ENCODE measurements around the gene RPLP1.

Gene RPLP1

DNA sequence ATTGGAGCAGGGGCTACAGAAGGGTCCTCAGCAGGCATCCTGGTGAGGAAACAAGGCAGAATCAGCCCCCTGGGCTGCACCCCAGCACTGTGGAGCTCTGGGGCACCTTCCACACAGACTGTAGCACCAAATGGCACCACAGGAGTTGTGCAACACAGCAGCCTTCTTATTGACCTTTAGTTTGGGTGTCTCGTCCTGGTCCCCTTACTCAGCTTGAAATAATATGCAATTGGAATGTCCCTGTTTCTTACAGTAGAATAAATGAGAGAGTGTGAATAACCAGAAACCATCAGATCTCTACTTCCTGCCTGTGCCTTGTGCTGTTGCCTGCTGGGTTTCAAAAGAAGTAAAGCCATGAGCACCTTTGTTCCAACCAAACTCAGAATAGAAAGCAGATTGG lies 44.5 kb downstream of the RPLP1 start:
- no peak for DNase-seq
- Histone ChIP-seq H3K4me1 (no peaks in the 10 kb centered on the region), H3K4me3 (no peak overlapping the region), H3K9me3 (no peaks in the 10 kb centered on the region), H3K27me3 (no peaks in the 10 kb centered on the region), H3K36me3 (no peaks in the 10 kb centered on the region), H3K27ac (no peak overlapping the region)
- TF ChIP-seq, protein P1, sequence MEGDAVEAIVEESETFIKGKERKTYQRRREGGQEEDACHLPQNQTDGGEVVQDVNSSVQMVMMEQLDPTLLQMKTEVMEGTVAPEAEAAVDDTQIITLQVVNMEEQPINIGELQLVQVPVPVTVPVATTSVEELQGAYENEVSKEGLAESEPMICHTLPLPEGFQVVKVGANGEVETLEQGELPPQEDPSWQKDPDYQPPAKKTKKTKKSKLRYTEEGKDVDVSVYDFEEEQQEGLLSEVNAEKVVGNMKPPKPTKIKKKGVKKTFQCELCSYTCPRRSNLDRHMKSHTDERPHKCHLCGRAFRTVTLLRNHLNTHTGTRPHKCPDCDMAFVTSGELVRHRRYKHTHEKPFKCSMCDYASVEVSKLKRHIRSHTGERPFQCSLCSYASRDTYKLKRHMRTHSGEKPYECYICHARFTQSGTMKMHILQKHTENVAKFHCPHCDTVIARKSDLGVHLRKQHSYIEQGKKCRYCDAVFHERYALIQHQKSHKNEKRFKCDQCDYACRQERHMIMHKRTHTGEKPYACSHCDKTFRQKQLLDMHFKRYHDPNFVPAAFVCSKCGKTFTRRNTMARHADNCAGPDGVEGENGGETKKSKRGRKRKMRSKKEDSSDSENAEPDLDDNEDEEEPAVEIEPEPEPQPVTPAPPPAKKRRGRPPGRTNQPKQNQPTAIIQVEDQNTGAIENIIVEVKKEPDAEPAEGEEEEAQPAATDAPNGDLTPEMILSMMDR (IDR thresholded peaks at IDR 0.05) = no peak
- intact Hi-C loops (cut with DNase I; ENCODE audit: low total_unique reads) = no loop called here

DNA sequence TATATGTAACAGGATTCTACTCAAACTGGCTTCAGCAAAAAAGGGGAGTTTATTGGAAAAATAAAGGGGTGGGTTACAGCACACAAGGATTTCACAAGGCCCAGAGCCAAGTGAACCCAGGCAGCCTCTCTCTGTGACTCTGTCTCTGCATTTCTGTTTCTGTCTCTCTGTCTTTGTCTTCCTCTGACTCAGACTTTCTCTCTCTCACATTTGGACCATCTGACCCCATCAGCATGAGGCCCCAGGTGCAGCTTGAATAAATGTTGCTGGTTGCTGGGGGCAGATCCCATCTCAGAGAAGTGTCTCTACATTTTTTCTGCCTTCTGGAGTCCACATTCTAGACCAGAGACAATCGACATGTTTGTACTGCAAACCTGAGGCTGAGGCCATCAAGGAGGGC lies 45.0 kb downstream of the RPLP1 start:
- H3K36me3 ChIP-seq = no peaks in the 10 kb centered on the region

GRCh38 chr15:69498282-69498681 lies 45.7 kb downstream of the RPLP1 start:
- TF ChIP-seq, protein P1 (IDR thresholded peaks at IDR 0.05) = no peak
- Histone ChIP-seq H3K36me3 (no peaks in the 10 kb centered on the region), H3K27me3 (no peaks in the 10 kb centered on the region), H3K9me3 (no peaks in the 10 kb centered on the region), H3K4me3 (no peak overlapping the region), H3K4me1 (no peaks in the 10 kb centered on the region), H3K27ac (no peak overlapping the region)
- no peak for DNase-seq
- intact Hi-C loops (cut with DNase I; ENCODE audit: low total_unique reads) = no loop called here

More for the DNA sequence above, 45.0 kb downstream of the RPLP1 start:
- no peaks in the 10 kb centered on the region for H3K27me3 ChIP-seq
- DNase-seq = no peak
- H3K9me3 ChIP-seq = no peaks in the 10 kb centered on the region
- H3K4me3 ChIP-seq = no peak overlapping the region
- no peaks in the 10 kb centered on the region for H3K4me1 ChIP-seq
- TF ChIP-seq, protein P1 (IDR thresholded peaks at IDR 0.05) = no peak
- H3K27ac ChIP-seq = no peak overlapping the region
- intact Hi-C loops (cut with DNase I; ENCODE audit: low total_unique reads) = no loop called here

DNA sequence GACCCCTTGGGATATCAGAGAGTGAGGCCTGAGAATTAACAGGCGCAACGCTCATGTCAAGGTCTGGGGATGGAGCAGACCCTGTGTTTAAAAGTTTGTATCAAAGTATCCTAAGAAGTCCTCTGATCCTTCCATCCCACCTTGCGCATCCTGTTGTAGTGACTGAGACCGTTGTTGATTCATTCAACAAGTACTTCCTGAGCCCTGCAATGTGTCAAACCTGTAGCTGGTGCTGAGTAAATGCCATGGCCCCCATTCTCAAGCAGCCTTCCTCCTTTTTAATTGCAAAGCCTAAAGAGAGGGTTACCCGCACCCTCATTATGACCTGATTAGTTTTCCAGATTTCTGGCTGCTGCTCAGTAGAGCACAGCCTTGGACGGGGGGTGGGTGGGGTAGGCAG lies 46.4 kb downstream of the RPLP1 start:
- TF ChIP-seq, protein P1 (IDR thresholded peaks at IDR 0.05) = no peak
- intact Hi-C loops (cut with DNase I; ENCODE audit: low total_unique reads) = no loop called here

GRCh38 chr15:69499521-69500211 lies 47.0 kb downstream of the RPLP1 start:
- no peaks in the 10 kb centered on the region for H3K4me1 ChIP-seq
- H3K36me3 ChIP-seq = no peaks in the 10 kb centered on the region
- TF ChIP-seq, protein P1 (IDR thresholded peaks at IDR 0.05) = no peak
- H3K27ac ChIP-seq = no peak overlapping the region
- DNase-seq = no peak
- intact Hi-C loops (cut with DNase I; ENCODE audit: low total_unique reads) = no loop called here
- H3K27me3 ChIP-seq = no peaks in the 10 kb centered on the region
- H3K9me3 ChIP-seq = no peaks in the 10 kb centered on the region
- no peak overlapping the region for H3K4me3 ChIP-seq

More for the DNA sequence above, 46.4 kb downstream of the RPLP1 start:
- no peaks in the 10 kb centered on the region for H3K4me1 ChIP-seq
- no peak for DNase-seq
- H3K9me3 ChIP-seq = no peaks in the 10 kb centered on the region
- H3K4me3 ChIP-seq = no peak overlapping the region
- no peaks in the 10 kb centered on the region for H3K36me3 ChIP-seq
- no peaks in the 10 kb centered on the region for H3K27me3 ChIP-seq
- H3K27ac ChIP-seq = no peak overlapping the region

DNA sequence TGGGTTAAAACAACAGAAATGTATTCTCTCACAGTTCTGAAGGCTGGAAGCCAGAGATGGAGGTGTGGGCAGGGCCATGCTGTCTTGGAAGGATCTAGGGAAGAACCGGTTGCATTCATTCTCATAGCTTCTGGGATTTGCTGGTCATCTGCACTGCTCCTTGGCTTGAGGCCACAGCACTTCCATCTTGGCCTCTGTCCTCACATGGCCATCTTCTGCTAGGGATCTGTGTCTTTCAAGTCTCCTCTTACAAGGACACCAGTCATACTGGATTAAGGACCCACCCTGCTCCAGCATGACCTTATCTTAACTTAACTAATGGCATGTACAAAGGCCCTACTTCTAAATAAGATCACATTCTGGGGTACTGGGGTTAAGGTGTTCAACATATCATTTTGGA lies 47.7 kb downstream of the RPLP1 start:
- H3K9me3 ChIP-seq = no peaks in the 10 kb centered on the region
- H3K4me3 ChIP-seq = no peak overlapping the region
- no peaks in the 10 kb centered on the region for H3K27me3 ChIP-seq
- no peaks in the 10 kb centered on the region for H3K36me3 ChIP-seq
- intact Hi-C loops (cut with DNase I; ENCODE audit: low total_unique reads) = no loop called here
- DNase-seq = no peak
- H3K27ac ChIP-seq = no peak overlapping the region
- H3K4me1 ChIP-seq = no peaks in the 10 kb centered on the region
- TF ChIP-seq, protein P1 (IDR thresholded peaks at IDR 0.05) = no peak

All from tibial artery (tissue), 4 donors.